GM21360 (cell line): ENCODE results near the gene COBLL1.
A peak's percentile ranks its signal among the peaks of the same experiment; 100 is the strongest.

ENCODE experiments used
- ATAC-seq: cut with Tn5 transposase; IDR thresholded peaks from one replicate; pipeline ENCODE4 v1.9.1; 2021; ENCODE audit warnings: mild to moderate bottlenecking, moderate library complexity; ENCODE audit not compliant: unreplicated experiment

The COBLL1 gene

GRCh38 chr2:164761737-164762460 is 79.7 kb downstream of the COBLL1 start:
- ATAC-seq = peak; percentile 7

- peak; percentile 100 for ATAC-seq
Observed at GRCh38 chr2:164761201-164761600, 80.4 kb downstream of the COBLL1 start.

- no peak for ATAC-seq
Observed at GRCh38 chr2:164760179-164760578, 81.4 kb downstream of the COBLL1 start.

GRCh38 chr2:164757934-164758695 is 83.5 kb downstream of the COBLL1 start:
- no peak for ATAC-seq

- ATAC-seq = no peak
Observed at GRCh38 chr2:164756773-164757172, 84.8 kb downstream of the COBLL1 start.

GRCh38 chr2:164755952-164756351 is 85.7 kb downstream of the COBLL1 start:
- no peak for ATAC-seq

GRCh38 chr2:164754157-164755093 is 87.2 kb downstream of the COBLL1 start:
- peak; percentile 51 for ATAC-seq

GRCh38 chr2:164752956-164753355 is 88.7 kb downstream of the COBLL1 start:
- ATAC-seq = no peak

- no peak for ATAC-seq
Observed at GRCh38 chr2:164747783-164748433, 93.7 kb downstream of the COBLL1 start.

GRCh38 chr2:164747140-164747539 is 94.5 kb downstream of the COBLL1 start:
- ATAC-seq = no peak

- ATAC-seq = no peak
Observed at GRCh38 chr2:164746713-164747112, 94.9 kb downstream of the COBLL1 start.

- no peak for ATAC-seq
Observed at GRCh38 chr2:164745012-164745797, 96.4 kb downstream of the COBLL1 start.

- ATAC-seq = no peak
Observed at GRCh38 chr2:164742738-164743317, 98.8 kb downstream of the COBLL1 start.

- no peak for ATAC-seq
Observed at GRCh38 chr2:164739966-164740365, 101.7 kb downstream of the COBLL1 start.

GRCh38 chr2:164737612-164738081 is 104.0 kb downstream of the COBLL1 start:
- peak; percentile 81 for ATAC-seq

- no peak for ATAC-seq
Observed at GRCh38 chr2:164735309-164735919, 106.2 kb downstream of the COBLL1 start.

GRCh38 chr2:164734196-164734595 is 107.4 kb downstream of the COBLL1 start:
- ATAC-seq = no peak

GRCh38 chr2:164725542-164725941 is 116.1 kb downstream of the COBLL1 start:
- ATAC-seq = no peak
